Sciatic nerve (tissue), 2 donors: Measurements from ENCODE around the gene PACSIN3. TPM values are rescaled to one million over a fixed set of nuclear protein-coding genes. Genes with fewer than 3 reads are reported as not detected.

ENCODE experiments used
- ATAC-seq: fragments of 200-7000 bp; cut with Tn5 transposase; one replicate; pipeline ENCODE4 v1.9.1; 2020; ENCODE audit warnings: mild to moderate bottlenecking, moderate library complexity
- DNase-seq: peaks from one replicate; pipeline ENCODE4 v3.0.0-alpha.2; 2020; ENCODE audit warnings: low spot score
- intact Hi-C: fragments of 100-400 bp; cut with DNase I; formaldehyde crosslinking; loops from one replicate; pipeline ENCODE4 v1.14.2; 2022
- total RNA-seq: library from RNA; stranded (reverse); fragmentation: NEBNext Ultra II Directional; extraction: Animal tissue kit (Norgen Biotek cat#: 25700); gene quantifications from one replicate; pipeline ENCODE4 v1.2.1, GENCODE V29; 2021
- donor health status: DM: no; HTN: no; CAD: no.
- donor health status: DM: no; HTN: no; CAD: no.

The PACSIN3 gene
- total RNA-seq, 1 donor from 2014 or later, result 66.0 TPM

DNA sequence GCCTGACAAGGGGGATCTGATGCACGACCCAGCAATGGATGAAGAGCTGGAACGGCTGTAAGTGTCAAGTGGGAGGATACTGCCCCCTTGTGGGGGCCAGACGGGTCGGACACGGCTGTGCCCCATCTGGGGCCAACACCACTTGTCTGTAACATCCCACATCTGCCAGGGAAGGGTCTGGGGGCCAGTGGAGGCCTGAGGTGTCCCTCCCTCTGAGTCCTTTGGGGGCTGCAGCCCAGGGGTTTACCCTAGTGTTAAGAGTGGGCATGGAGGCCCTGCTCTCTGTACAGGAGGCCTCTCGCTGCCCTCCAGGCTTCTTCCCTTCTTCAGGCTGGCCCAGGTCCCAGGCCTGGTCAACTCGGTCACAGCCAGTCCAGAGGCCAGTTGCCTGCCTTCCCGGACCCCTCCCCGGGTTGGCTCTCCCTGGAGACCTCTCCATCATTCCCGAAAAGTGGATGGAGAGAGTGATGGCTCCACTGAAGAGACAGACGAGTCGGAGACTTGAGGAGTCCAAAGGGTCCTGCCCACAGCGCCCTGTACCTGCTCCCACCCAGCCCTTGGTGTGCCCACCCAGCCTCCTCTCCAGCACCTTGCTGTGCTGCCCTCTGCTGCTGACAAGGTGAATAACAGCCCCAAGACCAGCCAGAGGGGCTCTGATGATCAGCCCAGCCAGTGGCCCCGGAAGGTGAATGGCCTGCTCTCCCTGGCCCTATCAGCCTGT is 24.9 kb downstream of the PACSIN3 start:
- DNase-seq (peak; percentile 80), ATAC-seq (peak; percentile 88)
- intact Hi-C loops, result no loop called here

DNA sequence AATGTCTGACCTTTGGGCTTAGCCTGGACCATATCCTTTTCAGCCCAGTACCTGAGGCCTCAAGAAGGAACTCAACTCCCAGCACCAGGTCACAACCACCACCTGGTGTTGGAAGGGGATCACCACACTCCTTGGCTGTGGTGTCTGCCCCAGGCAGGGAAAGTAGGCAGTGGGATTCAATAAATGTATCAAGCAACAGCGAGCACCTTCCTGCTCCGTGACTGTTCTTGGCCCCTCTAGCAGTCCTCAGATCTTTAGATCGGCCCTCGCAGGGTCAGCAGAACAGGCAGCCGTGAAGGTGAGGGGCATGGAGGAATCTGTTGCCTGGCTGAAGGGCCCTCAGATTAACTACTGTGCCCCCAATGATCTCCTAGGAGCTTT is 25.5 kb downstream of the PACSIN3 start:
- ATAC-seq (peak; percentile 2), DNase-seq (no peak)
- intact Hi-C loops, result no loop called here

DNA sequence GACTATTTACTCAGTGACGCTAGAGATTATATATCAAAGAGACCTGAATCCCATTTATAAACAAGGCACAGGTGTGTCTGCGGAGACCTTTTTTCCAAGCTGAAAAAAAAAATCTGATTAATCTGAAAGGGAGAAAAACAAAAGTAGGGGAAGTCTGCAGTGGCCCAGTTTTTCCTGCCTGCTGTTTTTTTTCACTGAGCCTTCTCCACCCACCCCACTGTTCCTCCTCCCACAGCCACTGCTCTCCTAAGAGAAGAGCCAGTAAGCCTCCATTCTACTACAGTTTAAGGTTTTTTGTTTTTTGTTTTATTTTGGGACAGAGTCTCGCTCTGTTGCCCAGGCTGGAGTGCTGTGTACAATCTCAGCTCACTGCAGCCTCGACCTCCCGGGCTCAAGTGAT is 28.0 kb downstream of the PACSIN3 start:
- intact Hi-C loops, result no loop called here
- DNase-seq (no peak), ATAC-seq (no peak)

DNA sequence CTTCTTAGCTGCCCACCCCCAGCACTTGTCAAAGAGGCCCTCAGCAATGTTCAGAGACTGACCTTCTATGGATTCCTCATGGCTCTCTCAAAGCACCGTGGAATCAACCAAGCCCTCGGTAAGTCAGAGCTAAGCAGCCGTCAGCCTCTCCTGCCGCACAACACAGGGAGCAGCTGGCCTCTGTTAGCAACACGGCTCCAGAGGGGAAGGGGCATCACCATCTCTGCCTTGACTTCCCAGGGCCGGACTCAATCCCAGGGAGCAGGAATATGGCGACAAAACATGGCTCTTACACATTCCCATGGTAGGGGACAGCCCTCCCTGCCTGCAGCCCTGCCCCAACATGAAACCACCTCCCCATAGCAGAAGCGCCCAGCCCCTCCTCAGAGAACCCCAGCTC is 28.4 kb downstream of the PACSIN3 start:
- DNase-seq (no peak), ATAC-seq (no peak)
- intact Hi-C loops, result no loop called here

DNA sequence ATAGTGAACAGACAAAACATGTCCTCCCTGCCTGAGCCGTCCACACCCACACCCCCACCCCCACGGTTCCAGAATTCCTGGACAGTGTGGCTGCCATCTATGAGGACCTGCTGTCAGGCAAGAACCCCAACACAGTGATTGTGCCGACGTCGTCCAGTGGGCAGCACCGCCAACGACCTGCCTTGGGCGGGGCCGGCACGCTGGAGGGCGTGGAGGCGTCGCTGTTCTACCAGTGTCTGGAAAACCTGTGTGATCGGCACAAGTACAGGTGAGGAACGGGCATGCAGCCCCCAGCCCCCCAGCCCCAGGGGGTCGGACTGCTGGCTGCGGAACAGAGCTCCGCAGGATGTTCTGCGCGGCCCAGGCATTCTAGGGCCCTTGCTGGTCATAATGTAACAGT is 29.3 kb downstream of the PACSIN3 start:
- ATAC-seq (no peak), DNase-seq (no peak)
- intact Hi-C loops, result no loop called here

DNA sequence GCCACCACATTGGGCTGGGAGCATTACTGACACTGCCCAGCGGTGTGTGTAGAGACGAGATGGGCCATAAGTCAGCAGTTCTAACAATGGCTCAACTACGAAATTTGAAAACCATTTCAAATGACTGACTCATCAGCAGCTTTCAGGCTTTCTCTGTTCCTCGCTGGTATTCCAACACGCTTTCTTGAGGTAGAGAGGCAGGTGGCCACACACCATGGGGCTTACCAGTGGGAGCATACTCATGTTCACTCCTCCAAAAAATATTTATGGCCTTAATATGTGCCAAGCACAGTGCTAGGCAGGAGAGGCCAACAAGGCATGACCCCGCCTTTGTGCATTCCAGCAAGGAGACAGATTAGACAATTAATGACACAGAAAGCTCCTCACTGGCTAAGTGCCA is 29.9 kb downstream of the PACSIN3 start:
- intact Hi-C loops, result no loop called here

DNA sequence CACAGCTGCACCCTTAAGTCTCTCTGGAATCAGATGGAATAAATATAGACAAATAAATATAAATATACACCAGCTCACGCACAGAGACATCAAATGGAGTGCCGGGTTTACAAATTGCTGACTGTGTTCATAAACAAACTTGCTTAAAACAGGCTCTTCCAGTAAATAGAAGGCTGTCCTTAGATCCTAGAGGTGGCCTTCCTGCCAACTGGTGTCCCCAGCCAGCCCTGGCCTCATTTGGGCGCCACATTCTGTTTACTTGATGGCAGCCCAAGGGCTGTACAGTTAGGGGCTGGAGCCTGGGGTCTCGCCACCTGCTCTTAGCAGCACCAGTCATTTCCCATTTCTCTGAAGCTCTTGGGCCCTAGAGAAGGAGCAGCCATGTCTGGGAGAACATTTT is 30.4 kb downstream of the PACSIN3 start:
- no peak for DNase-seq
- ATAC-seq, result no peak
- intact Hi-C loops, result no loop called here

More for the DNA sequence above, 29.9 kb downstream of the PACSIN3 start:
- no peak for DNase-seq
- no peak for ATAC-seq

DNA sequence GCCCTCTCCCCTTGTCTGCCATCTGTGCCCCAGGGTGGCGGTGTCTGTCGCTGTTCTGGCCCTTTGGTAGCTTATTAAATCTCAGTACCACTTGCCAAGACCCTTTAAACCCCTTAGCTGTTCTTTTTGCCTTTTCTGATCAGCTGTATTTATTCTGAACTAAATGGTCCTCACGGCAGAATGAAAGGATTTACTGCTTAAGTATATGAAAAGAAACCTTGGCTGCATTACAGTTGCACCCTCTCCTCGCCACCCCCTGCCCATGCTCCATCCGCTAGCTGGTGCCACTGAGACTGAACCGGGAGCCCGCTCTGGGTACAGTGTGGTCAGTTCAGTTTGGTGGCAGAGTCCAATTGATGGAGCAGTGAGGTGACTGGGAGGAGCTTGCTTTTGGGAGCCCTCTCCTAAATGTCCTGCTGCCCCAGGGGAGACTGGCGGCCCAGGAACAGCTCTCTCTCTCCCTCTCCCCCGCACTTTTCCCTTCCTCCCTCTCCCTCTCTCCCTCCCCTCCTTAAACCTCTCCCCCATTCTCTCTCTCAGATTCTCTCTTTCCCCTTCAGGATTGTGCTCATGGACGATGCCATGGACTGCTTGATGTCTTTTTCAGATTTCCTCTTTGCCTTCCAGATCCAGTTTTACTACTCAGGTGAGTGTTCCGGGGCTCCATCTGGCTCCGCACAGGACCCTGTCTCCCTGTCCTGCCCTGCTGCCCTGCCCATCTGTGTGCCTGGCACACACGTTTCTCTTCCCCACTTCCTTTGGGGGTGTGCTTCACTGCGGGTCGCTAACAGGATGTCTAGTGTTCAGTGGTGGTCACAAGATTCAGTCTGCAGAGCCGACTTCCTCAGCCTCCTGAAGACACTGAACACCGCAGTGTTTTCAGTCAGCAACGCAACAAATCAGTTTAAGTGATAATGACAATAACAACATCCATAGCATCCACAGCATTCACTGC is 31.3 kb downstream of the PACSIN3 start:
- ATAC-seq (no peak), DNase-seq (no peak)
- intact Hi-C loops, result loop anchor here (5.0 kb wide), 1 partner anchor 268 kb away; no protein-coding TSS in a partner anchor

DNA sequence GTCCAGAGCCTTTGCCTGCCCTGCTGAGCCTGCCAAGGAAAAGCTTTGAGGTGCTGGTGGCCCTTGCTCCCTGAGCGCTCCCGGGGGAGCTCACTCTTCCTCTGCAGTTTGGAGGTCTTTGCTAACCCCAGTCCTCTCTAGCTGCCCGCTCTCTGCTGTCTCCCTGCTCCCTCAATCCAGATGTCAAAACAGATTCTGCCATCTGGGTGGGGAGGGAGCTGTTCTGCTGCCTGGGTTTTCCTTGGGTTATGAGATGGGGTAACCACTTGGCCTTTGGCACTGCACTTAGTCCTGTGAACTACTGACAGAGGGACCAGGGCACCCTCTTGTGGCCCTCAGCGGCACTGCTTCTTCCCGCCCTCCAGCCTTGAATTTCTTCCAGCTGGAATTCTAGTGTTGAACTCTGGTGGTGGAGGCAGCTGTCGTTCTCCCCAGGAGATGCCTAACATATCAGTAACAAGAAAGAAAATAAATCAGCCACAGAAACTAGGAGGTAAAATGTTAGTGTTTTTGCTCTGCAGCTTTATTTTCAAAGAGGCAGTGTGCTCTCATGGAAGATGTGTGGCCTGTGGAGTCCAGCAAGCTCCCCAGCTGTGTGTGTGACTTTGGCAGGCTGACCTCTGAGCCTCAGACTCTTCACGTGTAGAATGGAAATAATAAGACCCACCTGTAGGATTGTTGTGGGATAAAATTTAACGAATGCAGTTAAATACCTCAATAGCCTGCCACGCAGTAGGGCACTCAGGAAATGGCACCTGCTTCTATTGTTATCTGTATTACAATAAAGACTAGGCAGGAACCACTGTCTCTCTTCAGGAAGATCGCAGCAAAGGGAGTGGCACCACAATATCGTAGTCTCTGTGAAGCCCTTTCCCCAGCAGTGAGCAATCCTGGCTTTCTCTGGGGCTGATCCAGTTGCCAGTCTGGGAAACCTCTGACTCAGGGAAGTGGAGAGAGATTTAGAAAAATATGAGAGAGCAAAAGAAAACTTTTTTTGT is 33.0 kb downstream of the PACSIN3 start:
- DNase-seq, result peak; percentile 88
- intact Hi-C loops, result loop anchor here (5.0 kb wide), 1 partner anchor 266 kb away; no protein-coding TSS in a partner anchor
- ATAC-seq, result peak; percentile 92

DNA sequence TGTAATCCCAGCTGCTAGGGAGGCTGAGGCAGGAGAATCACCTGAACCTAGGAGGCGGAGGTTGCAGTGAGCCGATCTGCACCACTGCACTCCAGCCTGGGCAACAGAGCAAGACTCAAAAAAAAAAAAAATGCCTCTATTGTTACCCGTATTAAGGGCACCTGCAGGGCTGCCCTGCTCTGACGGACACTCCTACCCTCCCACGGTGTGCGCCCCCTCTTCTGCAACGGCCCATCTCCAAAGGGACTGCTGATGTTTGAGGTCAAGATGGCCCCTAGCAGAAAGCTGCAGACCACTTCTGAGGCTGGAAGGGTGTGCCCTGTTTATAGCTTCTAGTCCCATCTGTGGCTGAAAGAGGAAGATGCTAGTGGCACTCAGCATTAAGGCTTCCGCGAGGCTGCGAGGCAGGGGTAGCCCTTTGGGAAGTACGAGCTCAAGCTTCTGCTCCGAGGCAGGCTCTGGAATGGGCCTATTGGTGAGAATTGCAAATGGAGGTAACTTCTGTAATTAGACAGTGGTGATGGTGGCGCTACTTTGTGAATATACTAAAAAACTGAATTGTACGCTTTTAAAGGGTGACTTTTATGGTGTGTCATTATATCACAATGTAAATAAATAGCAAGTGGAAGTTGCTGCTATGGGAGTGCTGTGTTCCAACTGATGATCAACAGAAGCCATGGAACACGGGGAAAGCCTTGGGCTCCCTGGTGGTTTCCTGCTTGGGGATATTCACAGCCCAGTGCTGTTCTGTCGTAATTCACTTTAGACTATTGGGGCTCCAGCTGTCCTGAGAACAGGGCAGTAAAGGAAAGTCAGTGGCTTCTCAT is 33.9 kb downstream of the PACSIN3 start:
- DNase-seq, result no peak
- intact Hi-C loops, result loop anchor here (5.0 kb wide), 1 partner anchor 265 kb away; no protein-coding TSS in a partner anchor
- peak; percentile 60 for ATAC-seq

DNA sequence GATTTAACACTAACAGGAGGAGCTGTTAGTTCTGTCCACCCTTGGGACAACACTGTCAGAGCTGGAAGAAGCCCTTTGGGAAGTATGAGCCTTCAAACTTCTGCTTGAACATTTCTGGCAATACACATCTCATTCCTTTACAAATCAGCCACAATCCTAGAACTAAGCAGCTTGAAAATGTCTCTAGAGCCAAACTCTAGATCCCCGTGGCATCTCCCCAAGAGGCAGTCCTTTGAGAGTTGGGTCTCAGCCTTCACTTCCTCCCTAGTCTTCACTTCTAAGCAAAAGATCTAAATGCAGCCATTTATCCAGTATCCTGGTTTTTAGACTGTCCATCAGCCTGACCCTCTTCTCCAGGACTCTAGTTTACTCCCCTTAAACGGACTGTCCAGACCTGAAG is 36.5 kb downstream of the PACSIN3 start:
- intact Hi-C loops, result loop anchor here (5.0 kb wide), 1 partner anchor 262 kb away; no protein-coding TSS in a partner anchor
- ATAC-seq (no peak), DNase-seq (no peak)

DNA sequence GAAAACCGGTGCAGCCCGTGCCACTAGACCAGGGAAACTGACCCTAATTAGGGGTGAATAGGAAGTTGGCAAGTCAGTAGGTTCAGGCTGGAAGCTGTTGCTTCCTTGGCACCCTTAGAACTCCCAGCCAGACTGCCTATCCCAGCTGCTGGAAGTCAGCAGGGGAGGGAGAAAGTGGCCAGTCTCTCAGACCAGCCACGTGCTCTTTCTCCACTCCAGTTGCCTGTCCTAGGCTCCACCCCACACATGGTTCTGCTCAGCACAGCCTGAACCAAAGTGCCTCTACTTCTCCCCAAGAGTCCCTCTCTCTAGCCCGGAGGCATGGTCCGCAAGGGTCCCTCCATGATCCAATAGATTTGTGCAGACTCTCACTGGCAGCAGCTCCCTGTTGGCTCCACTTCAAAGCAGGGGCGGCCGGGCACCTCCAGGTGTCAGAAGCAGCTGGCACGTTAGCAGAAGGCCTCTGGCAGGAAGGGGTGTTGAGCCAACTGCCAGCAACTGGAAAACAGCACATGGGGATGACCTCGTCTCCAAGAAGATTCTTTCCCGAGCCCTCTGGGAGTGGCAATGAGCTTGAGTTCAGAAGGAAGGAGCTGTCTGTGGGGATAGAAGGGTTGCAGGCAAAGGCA is 37.2 kb downstream of the PACSIN3 start:
- ATAC-seq (peak; percentile 69), DNase-seq (no peak)
- intact Hi-C loops, result no loop called here

DNA sequence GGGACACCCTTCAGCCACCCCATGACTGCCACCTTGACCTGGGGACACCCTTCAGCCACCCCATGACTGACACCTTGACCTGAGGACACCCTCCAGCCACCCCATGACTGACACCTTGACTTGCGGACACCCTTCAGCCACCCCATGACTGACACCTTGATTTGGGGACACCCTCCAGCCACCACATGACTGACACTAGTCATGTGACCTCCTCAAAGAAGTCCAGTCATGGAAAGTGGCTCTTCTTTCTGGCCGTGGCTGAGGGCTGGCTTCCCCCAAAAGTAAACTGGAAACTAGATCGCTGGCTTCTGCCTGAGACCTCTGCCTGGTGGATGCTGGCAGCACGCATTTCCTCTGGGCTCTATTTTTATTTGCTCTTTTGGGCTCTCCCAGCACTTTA is 38.0 kb downstream of the PACSIN3 start:
- no peak for DNase-seq
- no peak for ATAC-seq

DNA sequence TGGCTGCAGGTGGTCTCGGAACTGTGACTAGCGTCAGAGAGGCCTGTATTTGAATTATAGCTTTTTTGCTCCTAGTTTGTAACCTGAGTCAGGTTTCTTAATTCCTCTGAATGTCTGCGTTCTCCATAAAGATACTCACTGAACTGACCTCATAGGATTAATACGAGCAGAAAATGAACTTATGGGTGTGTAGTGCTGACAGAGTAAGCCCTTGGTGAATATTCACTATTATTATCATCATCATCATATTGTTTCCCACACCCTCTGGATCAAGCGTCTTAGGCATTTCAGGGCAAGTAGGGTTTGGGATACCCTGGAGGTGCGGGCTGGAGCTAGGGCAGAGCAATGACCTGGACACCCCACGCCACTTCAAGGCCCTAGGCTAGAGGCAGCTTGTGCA is 38.6 kb downstream of the PACSIN3 start:
- ATAC-seq (no peak), DNase-seq (no peak)
- intact Hi-C loops, result no loop called here

More for the DNA sequence above, 38.0 kb downstream of the PACSIN3 start:
- intact Hi-C loops, result no loop called here

DNA sequence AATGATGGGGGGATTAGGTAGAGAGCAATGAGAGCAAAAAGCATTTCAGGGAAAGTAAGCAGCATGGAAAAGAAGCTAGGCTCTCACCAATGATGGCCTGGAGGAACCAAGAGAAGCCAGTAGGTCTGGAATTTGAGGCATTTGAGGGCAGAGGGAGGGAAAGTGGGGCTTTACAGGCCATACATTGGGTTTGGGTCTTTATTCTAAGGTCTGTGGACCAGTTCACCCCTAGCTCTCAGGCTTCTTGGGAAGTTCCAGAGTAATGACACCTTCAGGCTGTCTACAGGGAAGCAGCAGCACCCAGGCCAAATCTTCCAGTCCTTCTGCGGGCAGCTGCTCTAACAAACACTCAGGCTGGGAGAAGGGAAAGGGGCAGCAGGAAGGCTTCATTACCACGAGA is 39.0 kb downstream of the PACSIN3 start:
- DNase-seq (no peak), ATAC-seq (no peak)
- intact Hi-C loops, result no loop called here

DNA sequence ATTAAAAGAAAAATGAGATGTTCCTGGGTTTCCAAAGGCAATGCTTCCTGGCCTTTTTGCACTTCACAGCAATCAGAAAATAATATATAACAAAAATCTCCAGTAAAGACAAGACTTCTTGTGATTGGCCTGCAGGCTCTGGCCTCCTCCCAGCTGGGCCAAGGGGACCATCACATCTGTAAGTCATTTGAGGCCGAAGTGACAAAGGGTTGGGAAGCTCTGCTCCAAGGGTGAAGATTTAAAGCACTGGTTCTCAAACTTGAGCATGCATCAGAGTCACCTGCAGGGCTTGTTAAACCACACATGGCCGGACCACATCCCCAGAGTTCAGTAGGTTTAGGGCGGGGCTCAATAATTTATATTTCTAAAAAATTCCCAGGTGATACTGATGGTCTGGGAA is 41.7 kb downstream of the PACSIN3 start:
- no peak for DNase-seq
- intact Hi-C loops, result no loop called here
- peak; percentile 18 for ATAC-seq

DNA sequence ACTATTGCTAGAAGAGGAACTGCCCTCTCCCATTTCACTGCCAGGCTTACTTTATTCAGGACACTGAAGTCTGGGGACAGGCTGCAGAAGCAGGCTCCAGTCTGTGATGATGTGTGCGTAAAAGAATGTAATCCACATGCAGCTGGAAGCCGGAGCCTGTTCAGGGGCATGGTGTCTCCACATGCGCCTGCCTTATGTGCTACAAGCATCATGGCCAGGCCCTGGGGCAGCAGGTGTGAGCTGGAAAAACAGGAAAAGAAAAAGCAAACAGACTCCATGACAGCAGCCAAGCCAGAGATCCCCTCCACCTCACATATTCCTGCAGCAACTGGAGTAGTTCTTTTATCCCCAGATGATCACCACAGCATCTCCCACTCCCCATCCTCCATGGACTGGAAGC is 42.9 kb downstream of the PACSIN3 start:
- DNase-seq, result no peak
- peak; percentile 97 for ATAC-seq
- intact Hi-C loops, result no loop called here

DNA sequence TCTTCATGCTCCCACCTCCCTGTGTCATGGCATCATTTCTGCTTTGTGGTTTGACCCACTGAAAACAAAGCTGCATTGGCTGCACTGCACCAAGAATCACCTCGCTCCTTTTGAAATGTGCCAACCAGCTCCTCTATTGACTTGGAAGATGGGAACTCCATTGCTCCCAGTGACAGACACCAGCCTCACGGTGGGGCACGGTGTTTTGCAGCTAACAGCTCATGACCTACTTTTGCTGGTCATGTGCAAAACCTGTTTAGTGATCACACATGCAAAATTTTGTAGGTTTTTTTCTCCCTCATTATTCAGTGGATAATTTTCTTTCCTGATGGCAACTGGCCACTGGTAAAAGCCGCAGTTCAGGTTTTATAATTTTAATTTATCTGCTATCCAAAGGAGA is 46.4 kb downstream of the PACSIN3 start:
- ATAC-seq (no peak), DNase-seq (no peak)
- intact Hi-C loops, result no loop called here
